ENCODE data around the gene NEK8.

GRCh38 chr17:28777178-28777577 lies 48.6 kb downstream of the NEK8 start:
- no peak for TF ChIP-seq CTCF (IDR thresholded peaks at IDR 0.05)
- no peak for TF ChIP-seq POLR2A (IDR thresholded peaks at IDR 0.05)
- no peak for TF ChIP-seq EP300 (IDR thresholded peaks at IDR 0.05)
